Fibroblast of mammary gland (primary cell): ENCODE data around the gene GLI1.

Experiments
- DNase-seq: peaks from one replicate; pipeline ENCODE4 v3.0.0-alpha.2; 2010; ENCODE audit warnings: low read depth
- H3K4me3 ChIP-seq: 2 replicates; pipeline ENCODE4 v1.5.1; 2011; ENCODE audit warnings: low read depth, mild to moderate bottlenecking, low read length, moderate library complexity; ENCODE audit not compliant: control insufficient read depth
- CTCF ChIP-seq: conservative IDR thresholded peaks from 2 replicates; pipeline ENCODE4 v1.5.1; 2011; ENCODE audit warnings: low read depth, low read length, inconsistent platforms; ENCODE audit not compliant: control insufficient read depth, insufficient read depth

The GLI1 gene

GRCh38 chr12:57521525-57522010 is 62.0 kb downstream of the GLI1 start:
- H3K4me3 ChIP-seq, result no peak overlapping the region
- no peak for TF ChIP-seq CTCF
- no peak for DNase-seq
